GM13976 (cell line): ENCODE data around the gene MTCH2.

Experiments
- DNase-seq: peaks from one replicate; pipeline ENCODE4 v3.0.0; 2012; ENCODE audit warnings: low spot score
- CTCF ChIP-seq: IDR thresholded peaks from 2 replicates; pipeline ENCODE4 v1.5.1; 2012; ENCODE audit warnings: borderline replicate concordance, mild to moderate bottlenecking; ENCODE audit not compliant: insufficient read depth; ENCODE audit errors: extremely low read depth, missing control alignments, control extremely low read depth
- in situ Hi-C: fragments of 300-500 bp; cut with MboI; formaldehyde crosslinking; loops from one replicate; pipeline ENCODE4 v1.12.0; 2022; ENCODE audit warnings: low sequenced_read_pairs, mixed read lengths, inconsistent platforms; ENCODE audit not compliant: unreplicated experiment

MTCH2 gene

GRCh38 chr11:47617417-47617809 lies 24.9 kb downstream of the MTCH2 start:
- in situ Hi-C loops = no loop called here
- no peak for DNase-seq
- no peak for TF ChIP-seq CTCF

GRCh38 chr11:47616726-47617416 lies 25.5 kb downstream of the MTCH2 start:
- DNase-seq = peak; percentile 55
- in situ Hi-C loops = no loop called here

GRCh38 chr11:47615249-47615648 lies 27.1 kb downstream of the MTCH2 start:
- in situ Hi-C loops = no loop called here
- no peak for DNase-seq
- no peak for TF ChIP-seq CTCF

More at GRCh38 chr11:47616726-47617416, 25.5 kb downstream of the MTCH2 start:
- peak; percentile 74 for TF ChIP-seq CTCF

- DNase-seq = no peak
- in situ Hi-C loops = no loop called here
- TF ChIP-seq CTCF = no peak
These were observed 31.0 kb downstream of the MTCH2 start for GRCh38 chr11:47611348-47611794.

- no peak for TF ChIP-seq CTCF
- in situ Hi-C loops = no loop called here
- no peak for DNase-seq
These were observed 32.7 kb downstream of the MTCH2 start for GRCh38 chr11:47609675-47610074.

- TF ChIP-seq CTCF = no peak
- no peak for DNase-seq
- in situ Hi-C loops = no loop called here
These were observed 35.0 kb downstream of the MTCH2 start for GRCh38 chr11:47607380-47607779.
